RKO (cell line): ENCODE data around the gene CD46.
"Not testable (repeated sequence)": the region's sequence is repeated elsewhere in the genome, so short reads cannot be mapped to it uniquely, and the experiment has no call there.

Source experiments
- DNase-seq: peaks from one replicate; pipeline ENCODE4 v3.0.0-alpha.2; 2016; ENCODE audit warnings: low spot score

The CD46 gene

DNA sequence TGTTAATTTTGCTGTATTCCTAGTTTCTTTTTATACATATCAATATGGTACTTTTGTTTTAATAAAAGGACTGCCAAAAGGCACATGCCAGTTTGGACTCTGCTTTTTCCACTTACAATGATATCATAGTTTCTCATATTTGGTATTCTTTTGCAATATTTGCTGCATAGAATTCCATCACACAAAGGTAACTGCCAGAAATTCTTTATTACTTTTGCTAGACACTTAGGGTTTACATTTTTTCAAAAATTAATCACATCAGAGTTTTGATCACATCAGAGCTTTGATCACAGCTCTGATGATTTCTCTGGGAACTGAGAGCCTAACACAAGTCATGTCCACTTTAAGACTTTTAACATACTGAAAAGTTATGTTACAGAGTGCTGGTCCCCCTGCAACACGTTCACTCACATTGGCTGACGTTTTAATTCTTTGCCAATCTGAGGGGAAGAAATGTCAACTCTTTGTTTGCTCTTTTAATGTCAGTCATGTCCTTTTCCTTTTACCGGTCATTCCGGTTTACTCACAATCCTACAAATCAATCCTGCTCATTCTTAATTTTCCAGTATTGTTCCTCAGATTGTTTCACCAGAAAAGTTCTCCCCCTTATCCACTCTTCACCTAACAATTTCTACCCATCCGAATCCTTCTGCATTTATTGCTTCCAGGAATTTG is 1.1 kb upstream of the CD46 start:
- peak; percentile 32 for DNase-seq

GRCh38 chr1:207751463-207751789 is 428 bp upstream of the CD46 start:
- not testable (repeated sequence) for DNase-seq

- DNase-seq = peak; percentile 54
Measured at GRCh38 chr1:207752456-207752998, 673 bp downstream of the CD46 start.

DNA sequence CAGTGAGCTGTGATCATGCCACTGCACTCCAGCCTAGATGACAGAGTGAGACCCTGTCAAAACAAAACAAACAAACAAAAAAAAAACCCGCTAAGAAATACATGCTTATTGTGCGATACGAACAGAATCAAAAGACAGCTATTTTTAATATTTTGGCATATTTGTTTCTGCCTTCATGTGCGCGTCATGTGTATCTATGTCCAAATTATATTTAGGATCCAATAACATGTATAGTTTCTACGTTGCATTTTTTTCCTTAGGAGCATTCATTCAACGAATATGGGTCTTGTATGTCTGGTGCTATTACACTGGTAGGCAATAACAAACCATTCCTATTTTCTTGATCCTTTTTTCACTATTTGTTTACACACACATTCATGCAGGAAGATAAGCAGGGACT is 1.8 kb downstream of the CD46 start:
- DNase-seq = no peak

DNA sequence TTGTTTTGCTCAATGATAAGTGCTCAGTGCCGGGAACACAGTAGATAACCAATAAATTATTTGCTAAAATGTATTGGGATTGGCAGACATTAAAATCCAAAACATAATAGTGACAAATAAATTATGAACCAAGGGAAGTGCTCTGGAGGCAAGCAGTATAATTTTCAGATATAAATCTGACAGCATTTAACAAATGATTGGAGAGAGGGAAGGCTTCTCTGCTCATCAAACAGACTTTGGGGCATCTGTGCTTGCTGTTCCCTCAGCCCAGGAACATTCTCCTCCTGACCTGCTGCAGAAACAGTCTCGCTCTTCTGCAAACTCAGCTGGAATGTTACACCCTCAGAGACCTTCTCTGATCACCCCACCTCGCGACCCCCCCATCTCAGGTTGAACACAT is 2.2 kb downstream of the CD46 start:
- DNase-seq = no peak

DNA sequence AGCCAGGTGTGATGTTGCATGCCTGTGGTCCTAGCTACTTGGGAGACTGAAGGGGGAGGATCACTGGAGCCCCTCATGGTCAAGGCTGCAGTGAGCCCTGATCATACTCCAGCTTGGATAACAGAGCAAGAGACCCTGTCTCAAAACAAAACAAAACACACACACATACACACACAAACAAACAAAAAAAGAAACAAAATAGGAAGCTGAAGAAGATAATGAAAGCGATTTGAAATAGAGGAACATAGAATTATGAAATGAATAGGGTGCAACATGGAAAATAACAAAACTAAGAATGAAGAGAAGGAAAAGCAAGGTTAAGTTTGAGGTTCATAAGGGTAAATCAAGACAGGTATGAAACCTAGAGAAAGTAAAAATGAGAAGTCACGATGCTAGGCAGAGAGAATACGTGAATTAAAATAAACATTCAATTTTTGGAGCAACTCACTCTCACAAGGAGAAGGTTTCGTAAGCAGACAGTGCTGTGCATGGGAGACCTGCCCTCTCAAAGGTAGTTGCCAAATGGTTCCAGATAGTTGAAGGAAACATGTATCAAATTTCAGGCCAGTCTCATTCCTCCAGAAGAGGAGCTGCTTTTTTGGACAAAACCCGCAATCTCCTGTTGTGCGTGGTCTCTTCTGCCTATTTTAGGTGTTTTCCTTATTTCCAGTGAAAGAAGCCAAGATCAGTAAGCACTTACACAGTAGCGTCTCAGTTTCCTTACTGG is 3.3 kb downstream of the CD46 start:
- DNase-seq = no peak

GRCh38 chr1:207755846-207756693 is 4.2 kb downstream of the CD46 start:
- DNase-seq = peak; percentile 45

GRCh38 chr1:207762622-207763021 is 10.8 kb downstream of the CD46 start:
- no peak for DNase-seq

DNA sequence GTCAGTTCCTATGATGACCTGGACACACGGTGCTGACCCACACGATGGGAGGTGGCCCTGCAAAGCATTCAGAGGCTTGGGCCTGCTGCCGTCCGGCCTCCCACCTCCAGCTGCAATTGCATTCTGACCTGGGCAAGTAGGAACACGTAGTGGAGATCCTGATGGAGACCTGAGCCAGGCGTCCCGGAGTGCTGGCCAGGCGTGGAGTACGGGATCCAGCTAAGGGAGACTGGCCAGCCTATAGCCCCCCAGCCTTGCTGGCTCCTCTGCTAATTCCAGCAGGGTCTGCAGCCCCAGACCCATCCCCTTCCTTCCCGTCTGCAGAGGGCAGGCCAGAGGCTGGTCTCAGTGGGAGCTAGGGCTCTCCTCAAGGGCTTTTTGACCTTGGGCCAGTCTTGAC is 11.2 kb downstream of the CD46 start:
- no peak for DNase-seq

- no peak for DNase-seq
Measured at GRCh38 chr1:207763972-207764371, 12.1 kb downstream of the CD46 start.

- no peak for DNase-seq
Measured at GRCh38 chr1:207766569-207766968, 14.7 kb downstream of the CD46 start.

- not testable (repeated sequence) for DNase-seq
Measured at GRCh38 chr1:207770514-207770913, 18.7 kb downstream of the CD46 start.

DNA sequence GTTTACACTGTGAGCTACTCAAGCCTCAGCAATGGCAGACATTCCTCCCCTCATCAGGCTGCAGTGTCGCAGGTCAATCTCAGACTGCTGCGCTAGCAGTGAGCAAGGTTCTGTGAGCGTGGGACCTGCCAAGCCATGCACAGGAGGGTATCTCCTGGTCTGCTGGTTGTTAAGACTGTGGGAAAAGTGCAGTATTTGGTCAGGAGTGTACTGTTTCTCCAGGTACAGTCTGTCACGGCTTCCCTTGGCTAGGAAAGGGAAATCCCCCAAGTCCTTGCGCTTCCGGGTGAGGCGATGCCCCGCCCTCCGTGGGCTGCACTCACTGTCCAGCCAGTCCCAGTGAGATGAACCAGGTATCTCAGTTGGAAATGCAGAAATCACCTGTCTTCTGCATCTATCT is 24.2 kb downstream of the CD46 start:
- not testable (repeated sequence) for DNase-seq

- not testable (repeated sequence) for DNase-seq
Measured at GRCh38 chr1:207777412-207777811, 25.6 kb downstream of the CD46 start.

GRCh38 chr1:207779008-207779407 is 27.2 kb downstream of the CD46 start:
- no peak for DNase-seq

- no peak for DNase-seq
Measured at GRCh38 chr1:207781312-207781711, 29.5 kb downstream of the CD46 start.

DNA sequence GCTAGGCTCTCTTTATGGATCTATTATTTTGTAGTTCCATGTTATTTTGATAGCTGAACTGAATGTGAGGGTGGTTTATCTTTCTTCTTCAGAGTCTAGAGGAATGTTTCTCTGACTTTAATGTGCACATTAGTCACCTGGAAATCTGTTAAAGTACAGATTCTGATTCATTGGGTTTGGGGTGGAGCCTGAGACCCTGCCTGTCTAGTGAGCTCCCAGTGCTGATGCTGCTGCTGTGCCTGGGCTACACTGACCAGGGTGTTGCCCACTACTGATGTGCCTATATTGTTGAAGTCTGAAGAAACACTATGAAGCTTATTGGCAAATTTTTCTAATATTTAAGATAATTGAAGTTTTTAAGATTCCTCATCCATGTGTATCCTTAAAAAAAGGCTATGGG is 35.9 kb downstream of the CD46 start:
- peak; percentile 11 for DNase-seq

DNA sequence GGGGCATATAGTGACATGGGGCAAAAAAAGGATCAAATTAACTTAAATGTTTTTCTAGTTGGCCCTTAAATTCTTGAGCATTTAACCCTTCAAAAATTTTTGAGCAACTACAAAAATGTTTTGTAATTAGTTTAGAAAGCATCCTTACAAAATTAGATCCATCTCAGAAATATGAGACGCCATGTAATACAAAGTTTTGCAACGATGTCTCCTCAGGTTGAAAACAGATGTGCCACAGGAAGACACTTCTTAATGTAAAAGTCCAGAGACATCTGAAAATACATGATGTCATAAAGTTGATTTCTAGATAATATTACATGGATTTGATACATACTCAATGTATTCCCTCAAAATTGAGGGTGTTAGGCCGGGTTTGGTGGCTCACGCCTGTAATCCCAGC is 37.5 kb downstream of the CD46 start:
- no peak for DNase-seq

DNA sequence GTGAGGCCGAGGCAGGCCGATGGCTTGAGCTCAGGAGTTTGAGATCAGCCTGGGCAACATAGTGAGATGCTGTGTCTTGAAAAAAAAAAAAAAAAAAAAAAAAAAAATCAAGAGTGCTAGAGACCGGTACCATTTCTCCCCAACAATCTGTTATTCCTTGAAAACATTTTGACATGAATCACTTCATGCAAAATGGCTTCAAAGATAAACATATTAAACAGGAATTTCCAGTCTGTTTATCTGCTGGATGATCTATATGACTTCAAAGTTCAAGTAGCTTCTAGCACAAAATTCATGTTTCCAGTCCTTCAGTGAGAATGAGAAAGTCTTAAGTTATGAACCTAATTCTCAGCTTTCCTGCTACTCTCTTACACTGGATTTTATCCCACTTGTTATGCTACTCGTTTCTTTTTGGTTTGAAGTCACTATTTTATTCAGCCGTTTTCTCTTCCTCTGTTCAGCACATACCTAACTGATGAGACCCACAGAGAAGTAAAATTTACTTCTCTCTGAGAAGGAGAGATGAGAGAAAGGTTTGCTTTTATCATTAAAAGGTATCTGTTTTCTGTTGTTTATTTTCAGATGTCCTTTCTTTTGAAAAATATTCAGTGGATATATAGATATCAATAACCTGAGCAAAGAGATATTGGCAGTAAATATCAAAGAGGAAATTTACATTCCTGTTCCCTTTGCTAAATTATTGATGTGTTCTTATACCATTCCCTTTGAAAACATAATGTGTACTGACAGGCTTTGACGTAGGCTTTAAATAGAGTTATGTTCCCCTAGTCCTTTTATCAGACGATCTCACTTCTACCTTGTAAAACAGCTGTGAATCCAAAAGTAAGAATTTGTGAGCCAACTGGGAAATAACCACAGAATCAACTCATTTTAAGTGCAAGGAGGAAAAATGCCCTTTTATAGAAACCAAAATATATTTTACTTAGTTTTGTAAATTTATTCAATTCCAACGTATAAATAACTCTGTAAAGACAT is 38.2 kb downstream of the CD46 start:
- no peak for DNase-seq

GRCh38 chr1:207791290-207791689 is 39.4 kb downstream of the CD46 start:
- DNase-seq = no peak

DNA sequence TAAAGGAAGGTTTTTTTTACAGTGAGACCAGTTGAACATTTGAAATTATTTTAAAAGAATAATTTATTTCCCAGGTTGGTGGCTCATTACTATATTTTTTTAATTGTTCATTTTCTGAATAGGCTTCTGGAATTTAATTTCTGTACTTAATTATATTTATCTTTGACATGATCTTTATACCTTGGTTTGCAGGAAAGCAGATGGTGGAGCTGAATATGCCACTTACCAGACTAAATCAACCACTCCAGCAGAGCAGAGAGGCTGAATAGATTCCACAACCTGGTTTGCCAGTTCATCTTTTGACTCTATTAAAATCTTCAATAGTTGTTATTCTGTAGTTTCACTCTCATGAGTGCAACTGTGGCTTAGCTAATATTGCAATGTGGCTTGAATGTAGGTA is 41.5 kb downstream of the CD46 start:
- no peak for DNase-seq
